Breast epithelium (tissue), 3 donors: ENCODE data around the gene DHRS7B.
"Not testable (repeated sequence)": the region's sequence is repeated elsewhere in the genome, so short reads cannot be mapped to it uniquely, and the experiment has no call there.

Source experiments
- CTCF ChIP-seq, 3 donors: fragments of 450-650 bp; IDR thresholded peaks; one replicate each; pipeline ENCODE4 v1.5.1; 2016 to 2017; ENCODE audit warnings: antibody characterized with exemption in 3 of 3, mild to moderate bottlenecking in 3 of 3, moderate library complexity in 3 of 3
- POLR2A ChIP-seq: fragments of 450-650 bp; IDR thresholded peaks from one replicate; pipeline ENCODE4 v1.6.1; 2016; ENCODE audit warnings: antibody characterized with exemption, mild to moderate bottlenecking, moderate library complexity
- POLR2AphosphoS5 ChIP-seq, 3 donors: sonication (generic); formaldehyde crosslinking; IDR thresholded peaks; one replicate each; pipeline ENCODE4 v1.6.1; 2017; ENCODE audit warnings: antibody characterized with exemption in 3 of 3

DNA sequence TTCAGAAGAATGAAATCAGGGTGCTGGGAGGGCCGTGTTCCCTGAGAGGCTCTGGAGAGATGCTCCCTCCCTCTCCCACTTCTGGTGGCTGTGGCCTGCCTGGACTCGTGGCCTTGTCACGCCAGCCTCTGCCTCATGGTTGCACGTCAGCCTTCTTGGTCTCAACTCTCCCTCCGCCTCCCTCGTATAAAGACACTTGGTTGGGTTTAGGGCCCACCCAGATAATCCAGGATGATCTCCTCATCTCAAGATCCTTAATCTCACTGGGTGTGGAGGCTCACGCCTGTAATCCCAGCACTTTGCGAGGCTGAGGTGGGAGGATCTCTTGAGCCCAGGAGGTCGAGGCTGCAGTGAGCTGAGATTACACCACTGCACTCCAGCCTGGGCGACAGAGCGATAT, 100.5 kb downstream of the DHRS7B start:
- TF ChIP-seq CTCF (IDR thresholded peaks at IDR 0.05); POLR2A; POLR2AphosphoS5 (IDR thresholded peaks at IDR 0.05): not testable (repeated sequence)
